HEK293 (cell line): Measurements from ENCODE around the gene AAR2.

Source experiments
- CTCF ChIA-PET: fragments of 350-600 bp; formaldehyde crosslinking; extraction: SDS; loops from one replicate; lab custom pipeline; 2021; ENCODE audit warnings: antibody characterized with exemption; lab: Yijun Ruan, JAX
- POLR2A ChIA-PET: fragments of 300-600 bp; formaldehyde crosslinking; extraction: SDS; loops from one replicate; lab custom pipeline; 2020; ENCODE audit warnings: antibody characterized with exemption, inconsistent platforms; lab: Yijun Ruan, JAX
- H3K27ac ChIP-seq: fragments of 200-500 bp; sonication (Bioruptor generic); 2 replicates; pipeline ENCODE4 v1.5.1; 2014; ENCODE audit warnings: low read depth, low read length, control low read depth, inconsistent platforms; ENCODE audit errors: extremely low read depth
- H3K36me3 ChIP-seq, 2 experiments: fragments of 200-500 bp in 1 of 2; sonication (Bioruptor generic) in 1 of 2; 1 replicate in 1 of 2; 2 replicates in 1 of 2; pipeline ENCODE4 v1.5.1; 2014 to 2017; ENCODE audit warnings: inconsistent platforms in 2 of 2, low read length in 2 of 2; ENCODE audit not compliant: control insufficient read depth in 2 of 2, insufficient read depth in 1 of 2
- H3K4me1 ChIP-seq: fragments of 200-500 bp; sonication (Bioruptor generic); 2 replicates; pipeline ENCODE4 v1.5.1; 2014; ENCODE audit warnings: mild to moderate bottlenecking, low read length, inconsistent platforms; ENCODE audit not compliant: control insufficient read depth, insufficient read depth
- H3K4me3 ChIP-seq: 2 replicates; pipeline ENCODE4 v1.5.1; 2011; ENCODE audit warnings: low read depth, mild to moderate bottlenecking, control low read depth, low read length, moderate library complexity
- H3K9me3 ChIP-seq: fragments of 200-500 bp; sonication (Bioruptor generic); 2 replicates; pipeline ENCODE4 v1.5.1; 2014; ENCODE audit warnings: low read depth, low read length, inconsistent platforms; ENCODE audit not compliant: control insufficient read depth, insufficient read depth
- SP2 ChIP-seq: fragments of 450-650 bp; formaldehyde crosslinking; IDR thresholded peaks from 2 replicates; pipeline ENCODE4 v1.5.1; 2016; ENCODE audit warnings: missing biosample characterization, missing genetic modification characterization
- WT1 ChIP-seq: fragments of 450-650 bp; formaldehyde crosslinking; IDR thresholded peaks from 2 replicates; pipeline ENCODE4 v1.5.1; 2016; ENCODE audit warnings: missing biosample characterization, missing genetic modification characterization
- ZNF112 ChIP-seq: fragments of 450-650 bp; formaldehyde crosslinking; IDR thresholded peaks from 2 replicates; pipeline ENCODE4 v1.5.0; 2017; ENCODE audit warnings: missing biosample characterization, missing genetic modification characterization
- ZNF19 ChIP-seq: fragments of 450-650 bp; formaldehyde crosslinking; IDR thresholded peaks from 2 replicates; pipeline ENCODE4; 2016; ENCODE audit warnings: missing biosample characterization, missing genetic modification characterization, low read depth
- ZNF248 ChIP-seq: fragments of 450-650 bp; formaldehyde crosslinking; IDR thresholded peaks from 2 replicates; pipeline ENCODE4 v1.5.1; 2017; ENCODE audit warnings: missing biosample characterization, missing genetic modification characterization
- ZNF37A ChIP-seq: fragments of 450-650 bp; IDR thresholded peaks from 2 replicates; pipeline ENCODE4 v1.5.1; 2018; ENCODE audit warnings: missing biosample characterization, missing genetic modification characterization
- ZNF529 ChIP-seq: fragments of 450-650 bp; formaldehyde crosslinking; IDR thresholded peaks from 2 replicates; pipeline ENCODE4 v1.5.1; 2017; ENCODE audit warnings: missing genetic modification characterization, missing biosample characterization; ENCODE audit not compliant: insufficient replicate concordance
- ZNF530 ChIP-seq: fragments of 450-650 bp; formaldehyde crosslinking; IDR thresholded peaks from 2 replicates; pipeline ENCODE4 v1.5.1; 2016; ENCODE audit warnings: low read depth, missing biosample characterization, missing genetic modification characterization
- ZNF585B ChIP-seq: fragments of 450-650 bp; formaldehyde crosslinking; IDR thresholded peaks from 2 replicates; pipeline ENCODE4 v1.5.1; 2016; ENCODE audit warnings: missing biosample characterization, missing genetic modification characterization
- ZNF621 ChIP-seq: fragments of 450-650 bp; formaldehyde crosslinking; IDR thresholded peaks from 2 replicates; pipeline ENCODE4 v1.5.1; 2017; ENCODE audit warnings: missing biosample characterization, missing genetic modification characterization
- ZNF654 ChIP-seq: fragments of 450-650 bp; formaldehyde crosslinking; IDR thresholded peaks from 2 replicates; pipeline ENCODE4 v1.5.1; 2016; ENCODE audit warnings: low read depth, missing biosample characterization, missing genetic modification characterization
- ZNF664 ChIP-seq: fragments of 450-650 bp; formaldehyde crosslinking; IDR thresholded peaks from 2 replicates; pipeline ENCODE4 v1.5.1; 2016; ENCODE audit warnings: missing biosample characterization, missing genetic modification characterization
- ZNF843 ChIP-seq: fragments of 450-650 bp; formaldehyde crosslinking; IDR thresholded peaks from 2 replicates; pipeline ENCODE4 v1.5.1; 2016; ENCODE audit warnings: missing biosample characterization, missing genetic modification characterization
- ZSCAN30 ChIP-seq: fragments of 450-650 bp; IDR thresholded peaks from 2 replicates; pipeline ENCODE4 v1.5.1; 2018; ENCODE audit warnings: missing biosample characterization, mild to moderate bottlenecking, missing genetic modification characterization, moderate library complexity
- TF ChIP-seq, protein P1 (sequence below): fragments of 450-650 bp; formaldehyde crosslinking; IDR thresholded peaks from 2 replicates; pipeline ENCODE4 v1.5.1; 2017; ENCODE audit warnings: missing biosample characterization, missing genetic modification characterization
- TF ChIP-seq, protein P2 (sequence below): fragments of 450-650 bp; IDR thresholded peaks from 2 replicates; pipeline ENCODE4 v1.5.1; 2018; ENCODE audit warnings: missing biosample characterization, missing genetic modification characterization

The AAR2 gene

DNA sequence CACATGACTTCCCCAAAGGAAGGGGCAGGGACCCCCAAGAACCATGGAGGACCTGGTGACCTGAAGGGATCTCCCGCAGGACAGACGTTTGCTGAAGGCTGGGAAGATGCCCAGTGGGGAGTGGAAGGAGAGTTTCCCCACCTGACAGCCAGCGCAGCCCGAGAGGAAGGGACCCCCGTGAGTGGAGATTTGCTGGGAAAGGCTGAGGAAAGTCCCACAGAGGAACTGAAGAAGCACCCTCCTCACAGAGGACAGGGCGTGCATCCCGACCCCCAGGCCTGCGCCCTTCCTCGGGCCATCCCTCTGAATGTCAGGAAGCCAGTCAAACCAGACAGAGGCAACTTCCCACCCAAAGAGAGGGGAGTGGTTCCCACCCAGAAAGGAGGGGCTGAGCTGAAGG lies 29.6 kb upstream of the AAR2 start:
- Histone ChIP-seq H3K36me3 (peaks cover 0 to 35% of the 10 kb centered on the region in 2 experiments; a peak in 2 of 3 replicates), H3K4me1 (no peaks in the 10 kb centered on the region), H3K27ac (no peak overlapping the region)
- TF ChIP-seq, protein P1, sequence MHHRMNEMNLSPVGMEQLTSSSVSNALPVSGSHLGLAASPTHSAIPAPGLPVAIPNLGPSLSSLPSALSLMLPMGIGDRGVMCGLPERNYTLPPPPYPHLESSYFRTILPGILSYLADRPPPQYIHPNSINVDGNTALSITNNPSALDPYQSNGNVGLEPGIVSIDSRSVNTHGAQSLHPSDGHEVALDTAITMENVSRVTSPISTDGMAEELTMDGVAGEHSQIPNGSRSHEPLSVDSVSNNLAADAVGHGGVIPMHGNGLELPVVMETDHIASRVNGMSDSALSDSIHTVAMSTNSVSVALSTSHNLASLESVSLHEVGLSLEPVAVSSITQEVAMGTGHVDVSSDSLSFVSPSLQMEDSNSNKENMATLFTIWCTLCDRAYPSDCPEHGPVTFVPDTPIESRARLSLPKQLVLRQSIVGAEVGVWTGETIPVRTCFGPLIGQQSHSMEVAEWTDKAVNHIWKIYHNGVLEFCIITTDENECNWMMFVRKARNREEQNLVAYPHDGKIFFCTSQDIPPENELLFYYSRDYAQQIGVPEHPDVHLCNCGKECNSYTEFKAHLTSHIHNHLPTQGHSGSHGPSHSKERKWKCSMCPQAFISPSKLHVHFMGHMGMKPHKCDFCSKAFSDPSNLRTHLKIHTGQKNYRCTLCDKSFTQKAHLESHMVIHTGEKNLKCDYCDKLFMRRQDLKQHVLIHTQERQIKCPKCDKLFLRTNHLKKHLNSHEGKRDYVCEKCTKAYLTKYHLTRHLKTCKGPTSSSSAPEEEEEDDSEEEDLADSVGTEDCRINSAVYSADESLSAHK (tag by site-specific recombination): no peak
- TF ChIP-seq ZNF529 (tag by site-specific recombination): no peak
- no peak for TF ChIP-seq SP2 (tag by site-specific recombination)
- TF ChIP-seq, all 188 proteins: peak for 0
- Histone ChIP-seq H3K9me3 (no peaks in the 10 kb centered on the region), H3K4me3 (no peak overlapping the region)
- ChIA-PET POLR2A (no interaction called here), CTCF (no interaction called here)

DNA sequence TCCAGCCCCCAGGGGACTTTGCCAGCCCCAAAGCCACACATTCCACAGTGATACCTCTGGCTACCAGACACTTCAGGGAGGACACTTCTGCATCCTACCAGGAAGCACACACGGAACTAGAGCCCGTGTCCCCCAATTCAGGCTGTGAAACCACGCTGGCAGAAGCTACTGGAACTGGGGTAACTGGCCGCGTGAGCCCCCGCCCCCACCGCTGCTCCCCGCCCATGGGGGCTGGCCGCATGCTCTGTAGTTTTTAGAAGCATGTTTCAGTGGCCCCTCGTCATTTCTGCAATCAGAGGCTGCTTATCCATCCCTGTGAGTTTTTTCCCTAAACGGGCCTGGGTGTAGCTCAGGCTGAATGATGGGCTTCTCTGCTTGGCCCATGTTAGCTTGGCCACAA lies 28.7 kb upstream of the AAR2 start:
- H3K27ac ChIP-seq: no peak overlapping the region
- POLR2A ChIA-PET: no interaction called here
- H3K36me3 ChIP-seq: peaks cover 0 to 42% of the 10 kb centered on the region in 2 experiments; a peak in 2 of 3 replicates
- H3K4me1 ChIP-seq: no peaks in the 10 kb centered on the region
- TF ChIP-seq ZNF37A (tag by site-specific recombination) (no peak), ZSCAN30 (tag by site-specific recombination) (no peak), ZNF621 (tag by site-specific recombination) (no peak), ZNF843 (tag by site-specific recombination) (no peak), ZNF248 (tag by site-specific recombination) (no peak), ZNF530 (tag by site-specific recombination) (no peak), WT1 (tag by site-specific recombination) (no peak), ZNF19 (tag by site-specific recombination) (no peak), ZNF585B (no peak), ZNF112 (tag by site-specific recombination) (no peak), ZNF664 (tag by site-specific recombination) (no peak)
- TF ChIP-seq, protein P2, sequence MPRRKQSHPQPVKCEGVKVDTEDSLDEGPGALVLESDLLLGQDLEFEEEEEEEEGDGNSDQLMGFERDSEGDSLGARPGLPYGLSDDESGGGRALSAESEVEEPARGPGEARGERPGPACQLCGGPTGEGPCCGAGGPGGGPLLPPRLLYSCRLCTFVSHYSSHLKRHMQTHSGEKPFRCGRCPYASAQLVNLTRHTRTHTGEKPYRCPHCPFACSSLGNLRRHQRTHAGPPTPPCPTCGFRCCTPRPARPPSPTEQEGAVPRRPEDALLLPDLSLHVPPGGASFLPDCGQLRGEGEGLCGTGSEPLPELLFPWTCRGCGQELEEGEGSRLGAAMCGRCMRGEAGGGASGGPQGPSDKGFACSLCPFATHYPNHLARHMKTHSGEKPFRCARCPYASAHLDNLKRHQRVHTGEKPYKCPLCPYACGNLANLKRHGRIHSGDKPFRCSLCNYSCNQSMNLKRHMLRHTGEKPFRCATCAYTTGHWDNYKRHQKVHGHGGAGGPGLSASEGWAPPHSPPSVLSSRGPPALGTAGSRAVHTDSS (tag by site-specific recombination): no peak
- H3K4me3 ChIP-seq: no peak overlapping the region
- CTCF ChIA-PET: no interaction called here
- no peaks in the 10 kb centered on the region for H3K9me3 ChIP-seq

DNA sequence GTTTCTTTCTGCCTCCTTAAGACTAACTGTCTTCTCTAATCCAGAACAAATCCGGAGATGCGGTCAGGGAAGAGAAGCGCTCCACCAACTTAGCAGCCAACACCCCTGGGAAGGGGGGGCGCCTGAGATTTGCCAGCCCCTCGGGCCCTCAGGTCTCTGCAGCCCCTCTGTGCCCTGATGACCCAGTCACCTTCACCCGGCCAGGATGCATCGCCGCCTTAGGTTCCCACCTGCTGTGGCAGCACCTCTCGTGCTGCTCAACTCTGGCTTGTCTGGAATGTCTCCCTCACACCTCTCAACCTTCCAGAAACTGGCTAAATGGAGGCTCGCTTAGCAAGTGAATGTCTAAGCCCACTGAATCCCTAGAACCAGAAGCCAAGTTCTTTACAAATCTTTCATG lies 28.0 kb upstream of the AAR2 start:
- Histone ChIP-seq H3K9me3 (no peaks in the 10 kb centered on the region), H3K36me3 (peaks cover 0 to 42% of the 10 kb centered on the region in 2 experiments; a peak in 1 of 3 replicates), H3K4me3 (no peak overlapping the region), H3K4me1 (no peaks in the 10 kb centered on the region)
- POLR2A ChIA-PET: no interaction called here
- CTCF ChIA-PET: interaction anchor here (1.6 to 2.9 kb wide), 2 partner anchors 191 to 231 kb away, joined by 4 to 13 read pairs; no protein-coding TSS in a partner anchor
- no peak for TF ChIP-seq ZNF654 (tag by site-specific recombination)
- TF ChIP-seq, all 188 proteins: peak for 0
- H3K27ac ChIP-seq: no peak overlapping the region
